Activated T-cell treated with anti-CD3 and anti-CD28 coated beads, Interleukin-2, amount 50 U/mL, for 4 hours (primary cell): ENCODE results near the gene ZFP42. TPM values are rescaled to one million over a fixed set of nuclear protein-coding genes. Genes with fewer than 3 reads are reported as not detected.
"Not testable (repeated sequence)": the region's sequence is repeated elsewhere in the genome, so short reads cannot be mapped to it uniquely, and the experiment has no call there.

Experiments used
- ATAC-seq, 2 donors: fragments of 200-7000 bp; cut with Tn5 transposase; one replicate each; pipeline ENCODE4 v1.10.0; 2021
- DNase-seq: peaks from one replicate; pipeline ENCODE4 v3.0.0-alpha.2; 2020
- H3K27me3 Mint-ChIP-seq: one replicate; pipeline ENCODE4 v1.8.0; 2021; ENCODE audit warnings: low read depth, mixed read lengths
- H3K36me3 Mint-ChIP-seq: one replicate; pipeline ENCODE4 v1.8.0; 2022; ENCODE audit warnings: mixed read lengths; ENCODE audit not compliant: insufficient read depth
- H3K4me1 Mint-ChIP-seq: one replicate; pipeline ENCODE4 v1.8.0; 2021; ENCODE audit warnings: low read depth, mixed read lengths
- H3K4me3 Mint-ChIP-seq: one replicate; pipeline ENCODE4 v1.8.0; 2021; ENCODE audit warnings: mild to moderate bottlenecking, moderate library complexity, mixed read lengths
- H3K9me3 Mint-ChIP-seq: one replicate; pipeline ENCODE4 v1.8.0; 2021; ENCODE audit warnings: mixed read lengths
- total RNA-seq, 3 donors: library from RNA; stranded (reverse); gene quantifications; one replicate each; pipeline ENCODE4 v1.2.1, GENCODE V29; 2021

The ZFP42 gene
- total RNA-seq, result not detected

- Mint-ChIP-seq H3K36me3 (no peaks in the 10 kb centered on the region), H3K27me3 (peaks cover 13% of the 10 kb centered on the region), H3K4me1 (no peaks in the 10 kb centered on the region), H3K4me3 (no peak within 1 kb of the TSS), H3K9me3 (peaks cover 20% of the 10 kb centered on the region)
- DNase-seq (no peak), ATAC-seq (no peak)
These were observed at the start of gene ZFP42 for GRCh38 chr4:187995322-187996207. TSS of gene ZFP42 (plus strand) at chr4:187995771. CDS start at chr4:188002808, 7,037 bp downstream.

DNA sequence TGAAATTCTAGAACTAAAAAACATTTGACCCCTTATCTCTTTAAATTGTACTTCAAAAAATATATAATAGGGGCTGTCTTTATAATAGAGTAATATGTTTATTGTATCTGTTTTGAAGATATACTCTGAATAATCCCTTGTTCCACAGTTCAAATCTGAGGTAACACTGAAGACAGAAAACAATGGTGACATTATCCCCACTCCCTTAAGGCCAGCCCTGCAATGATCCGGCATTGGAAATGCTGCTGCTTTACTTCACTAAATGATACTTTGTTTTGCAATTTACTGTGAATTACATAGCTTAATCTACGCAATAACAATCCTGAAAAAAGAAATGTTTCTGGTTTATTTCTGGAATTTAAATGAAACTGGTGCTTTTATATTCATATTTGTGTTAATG, 34.4 kb upstream of the ZFP42 start:
- ATAC-seq (no peak), DNase-seq (no peak)
- no peak overlapping the region for H3K4me3 Mint-ChIP-seq
- H3K36me3 Mint-ChIP-seq, result no peaks in the 10 kb centered on the region
- H3K4me1 Mint-ChIP-seq, result no peaks in the 10 kb centered on the region
- H3K9me3 Mint-ChIP-seq, result peaks cover 9% of the 10 kb centered on the region
- H3K27me3 Mint-ChIP-seq, result no peaks in the 10 kb centered on the region

DNA sequence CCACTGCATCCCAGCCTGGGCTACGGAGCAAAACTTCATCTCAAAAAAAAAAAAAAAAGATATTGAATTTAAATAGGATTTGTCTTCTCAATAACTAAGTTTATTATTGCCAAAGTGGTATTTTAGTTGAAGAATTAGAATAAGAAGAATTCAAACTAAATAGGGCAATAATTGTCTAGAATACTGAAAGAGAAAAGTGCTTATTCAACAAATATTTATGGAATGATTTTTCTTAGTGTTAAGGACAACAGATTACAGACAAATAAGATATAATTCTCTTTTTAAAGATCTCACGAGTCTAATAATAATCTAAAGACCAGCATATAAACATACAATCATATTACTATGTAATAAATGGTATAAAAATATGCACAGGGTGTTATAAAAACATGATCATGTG, 33.6 kb upstream of the ZFP42 start:
- H3K9me3 Mint-ChIP-seq, result peaks cover 9% of the 10 kb centered on the region
- H3K4me3 Mint-ChIP-seq, result no peak overlapping the region
- ATAC-seq (no peak), DNase-seq (no peak)
- H3K27me3 Mint-ChIP-seq, result no peaks in the 10 kb centered on the region
- no peaks in the 10 kb centered on the region for H3K36me3 Mint-ChIP-seq
- H3K4me1 Mint-ChIP-seq, result no peaks in the 10 kb centered on the region

DNA sequence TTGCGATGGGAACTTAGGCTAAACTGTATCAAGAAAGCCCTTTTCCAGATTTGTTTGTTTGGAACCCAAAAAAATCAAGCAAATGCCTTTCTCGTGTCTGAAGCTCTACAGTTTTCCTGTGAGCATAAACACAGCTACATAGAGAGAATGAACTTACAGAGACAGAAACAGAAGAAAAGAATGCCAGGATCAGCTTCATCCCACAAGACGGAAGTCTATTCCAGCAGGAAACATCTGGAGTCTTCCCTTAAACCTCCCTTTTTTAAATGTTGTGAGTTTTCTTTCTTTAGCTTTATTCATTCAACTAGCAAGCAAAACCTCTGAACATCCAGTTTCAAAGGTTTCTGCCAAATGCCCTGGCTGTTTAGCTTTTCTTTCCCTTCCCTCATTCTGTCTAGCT, 32.6 kb upstream of the ZFP42 start:
- no peak for DNase-seq
- ATAC-seq, result no peak

GRCh38 chr4:187965726-187966125, 29.8 kb upstream of the ZFP42 start:
- Mint-ChIP-seq H3K27me3 (no peaks in the 10 kb centered on the region), H3K4me1 (no peaks in the 10 kb centered on the region), H3K9me3 (peaks cover 5% of the 10 kb centered on the region), H3K36me3 (no peaks in the 10 kb centered on the region), H3K4me3 (no peak overlapping the region)
- DNase-seq, result no peak
- no peak for ATAC-seq

More for the DNA sequence above, 32.6 kb upstream of the ZFP42 start:
- no peaks in the 10 kb centered on the region for H3K4me1 Mint-ChIP-seq
- H3K27me3 Mint-ChIP-seq, result no peaks in the 10 kb centered on the region
- no peaks in the 10 kb centered on the region for H3K36me3 Mint-ChIP-seq
- peaks cover 9% of the 10 kb centered on the region for H3K9me3 Mint-ChIP-seq
- no peak overlapping the region for H3K4me3 Mint-ChIP-seq

DNA sequence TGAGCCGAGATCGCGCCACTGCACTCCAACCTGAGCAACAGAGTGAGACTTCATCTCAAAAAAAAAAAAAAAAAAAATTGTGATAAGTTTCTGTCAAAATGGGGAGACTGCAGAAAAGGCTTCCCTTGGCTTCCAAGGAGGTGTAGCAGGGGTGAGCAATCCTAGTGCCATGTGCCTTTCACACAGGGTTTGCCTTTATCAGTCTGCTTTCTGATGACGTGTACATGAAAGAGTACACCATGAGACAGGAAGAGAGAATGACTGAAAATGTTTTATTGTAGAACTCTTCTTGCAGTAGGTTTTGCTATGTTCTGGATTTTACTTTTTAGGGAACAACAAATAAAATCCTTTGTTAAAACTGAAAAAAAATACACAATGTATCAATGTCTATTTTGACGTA, 23.4 kb upstream of the ZFP42 start:
- Mint-ChIP-seq H3K4me3 (no peak overlapping the region), H3K36me3 (no peaks in the 10 kb centered on the region), H3K9me3 (peaks cover 4% of the 10 kb centered on the region), H3K4me1 (no peaks in the 10 kb centered on the region), H3K27me3 (no peaks in the 10 kb centered on the region)
- no peak for ATAC-seq
- DNase-seq, result no peak

GRCh38 chr4:187983746-187984145, 11.8 kb upstream of the ZFP42 start:
- Mint-ChIP-seq H3K27me3 (no peaks in the 10 kb centered on the region), H3K4me1 (no peaks in the 10 kb centered on the region), H3K36me3 (no peaks in the 10 kb centered on the region), H3K4me3 (no peak overlapping the region), H3K9me3 (peaks cover 32% of the 10 kb centered on the region)
- ATAC-seq, result no peak
- DNase-seq, result no peak

- no peak for DNase-seq
- Mint-ChIP-seq H3K27me3 (peaks cover 13% of the 10 kb centered on the region), H3K36me3 (no peaks in the 10 kb centered on the region), H3K4me3 (no peak overlapping the region), H3K4me1 (no peaks in the 10 kb centered on the region), H3K9me3 (peaks cover 22% of the 10 kb centered on the region)
- no peak for ATAC-seq
These were observed 2.6 kb upstream of the ZFP42 start for GRCh38 chr4:187992971-187993370.

- Mint-ChIP-seq H3K4me1 (no peaks in the 10 kb centered on the region), H3K4me3 (no peak overlapping the region), H3K9me3 (peaks cover 20% of the 10 kb centered on the region), H3K27me3 (peaks cover 13% of the 10 kb centered on the region), H3K36me3 (no peaks in the 10 kb centered on the region)
- ATAC-seq (no peak), DNase-seq (no peak)
These were observed 1.7 kb upstream of the ZFP42 start for GRCh38 chr4:187993827-187994226.

DNA sequence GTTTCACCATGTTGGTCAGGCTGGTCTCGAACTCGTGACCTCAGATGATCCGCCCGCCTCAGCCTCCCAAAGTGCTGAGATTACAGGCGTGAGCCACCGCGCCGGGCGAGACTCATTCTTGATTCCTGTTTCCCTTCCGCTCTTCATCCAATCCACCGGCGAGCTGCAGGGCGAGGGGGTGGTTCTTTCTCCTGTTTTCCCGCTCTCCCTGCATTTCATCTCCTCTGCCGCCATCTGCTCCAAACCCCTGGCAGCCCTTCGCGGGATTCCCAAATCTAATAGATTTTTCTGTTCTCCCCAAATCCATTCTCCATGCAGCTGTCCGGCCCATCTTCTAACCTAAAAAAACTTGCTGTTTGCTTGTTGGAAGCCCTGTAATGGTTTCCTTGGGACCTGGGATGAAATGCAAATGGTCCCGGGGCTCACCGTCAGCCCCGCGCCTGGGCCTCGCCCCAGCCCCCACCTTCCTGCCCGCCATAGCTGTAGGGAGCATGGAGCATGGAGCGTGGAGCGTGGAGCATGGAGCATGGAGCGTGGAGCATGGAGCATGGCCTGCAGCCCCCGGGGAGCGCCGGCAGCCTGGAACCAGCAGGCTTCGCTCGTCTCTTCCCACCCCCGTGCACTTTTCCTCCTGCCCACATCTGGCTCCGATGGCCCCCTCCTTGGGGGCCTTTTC, 1.1 kb downstream of the ZFP42 start:
- peaks cover 13% of the 10 kb centered on the region for H3K27me3 Mint-ChIP-seq
- no peaks in the 10 kb centered on the region for H3K36me3 Mint-ChIP-seq
- no peak overlapping the region for H3K4me3 Mint-ChIP-seq
- ATAC-seq (no peak), DNase-seq (no peak)
- H3K4me1 Mint-ChIP-seq, result no peaks in the 10 kb centered on the region
- H3K9me3 Mint-ChIP-seq, result peaks cover 20% of the 10 kb centered on the region

DNA sequence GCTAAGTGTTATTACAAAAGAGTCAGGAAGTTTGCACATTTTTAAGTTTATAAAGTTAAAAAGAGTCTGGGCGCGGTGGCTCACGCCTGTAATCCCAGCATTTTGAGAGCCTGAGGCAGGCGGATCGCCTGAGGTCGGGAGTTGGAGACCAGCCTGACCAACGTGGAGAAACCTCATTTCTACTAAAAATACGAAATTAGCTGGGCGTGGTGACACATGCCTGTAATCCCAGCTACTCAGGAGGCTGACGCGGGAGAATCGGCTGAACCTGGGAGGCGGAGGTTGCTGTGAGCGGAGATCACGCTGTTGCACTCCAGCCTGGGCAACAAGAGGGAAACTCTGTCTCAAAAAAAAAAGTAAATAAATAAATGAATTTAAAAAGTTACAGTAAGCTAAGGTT, 2.4 kb downstream of the ZFP42 start:
- H3K4me3 Mint-ChIP-seq, DNase-seq, H3K36me3 Mint-ChIP-seq: not testable (repeated sequence)

DNA sequence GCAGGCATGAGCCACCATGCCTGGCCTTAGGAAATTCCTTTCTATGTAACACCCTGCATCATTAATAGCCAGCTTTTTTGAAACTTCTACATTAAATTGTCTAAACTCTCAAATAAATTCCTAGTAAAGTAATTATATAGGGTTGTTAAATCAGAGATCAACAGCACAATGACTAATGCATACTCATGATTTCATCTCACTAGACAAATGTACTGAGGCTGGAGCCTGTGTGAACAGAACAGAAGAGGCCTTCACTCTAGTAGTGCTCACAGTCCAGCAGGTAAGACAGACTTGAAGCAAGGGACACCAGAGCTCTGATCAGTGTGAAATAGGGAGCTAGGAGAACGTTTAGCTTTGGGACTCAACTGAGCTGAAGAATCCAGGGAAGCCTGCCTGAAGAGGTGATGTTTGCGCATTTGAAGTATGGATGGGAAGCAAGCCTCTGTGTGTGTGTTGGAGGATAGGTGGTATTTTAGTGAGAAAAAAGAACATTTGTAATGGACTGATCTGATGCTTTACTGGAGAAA, 3.9 kb downstream of the ZFP42 start:
- Mint-ChIP-seq H3K36me3 (no peaks in the 10 kb centered on the region), H3K4me1 (no peaks in the 10 kb centered on the region), H3K4me3 (no peak overlapping the region), H3K27me3 (peaks cover 13% of the 10 kb centered on the region), H3K9me3 (peaks cover 10% of the 10 kb centered on the region)
- DNase-seq (no peak), ATAC-seq (no peak)

More for the DNA sequence above, 2.4 kb downstream of the ZFP42 start:
- H3K9me3 Mint-ChIP-seq, result peaks cover 16% of the 10 kb centered on the region
- H3K4me1 Mint-ChIP-seq, ATAC-seq: not testable (repeated sequence)
- peaks cover 13% of the 10 kb centered on the region for H3K27me3 Mint-ChIP-seq

DNA sequence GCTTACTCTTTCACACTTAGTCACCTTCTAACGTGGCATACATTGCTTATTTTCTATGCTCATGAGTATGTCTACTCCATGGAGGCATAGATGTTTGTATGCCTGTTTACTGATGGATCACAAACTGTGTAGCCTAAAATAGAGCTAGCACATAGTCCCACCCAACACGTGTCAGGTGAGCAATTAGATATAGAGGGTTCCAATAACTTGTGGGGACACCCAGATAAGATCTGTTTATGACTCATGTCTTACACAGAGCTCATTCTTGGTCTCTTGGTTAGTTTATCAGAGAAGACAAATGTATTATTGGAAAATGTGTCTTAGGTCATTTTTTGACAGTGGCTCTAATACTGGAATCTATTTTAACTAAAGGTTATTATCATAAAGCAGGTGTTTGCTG, 6.8 kb downstream of the ZFP42 start:
- H3K4me1 Mint-ChIP-seq, result no peaks in the 10 kb centered on the region
- DNase-seq (no peak), ATAC-seq (no peak)
- no peaks in the 10 kb centered on the region for H3K36me3 Mint-ChIP-seq
- H3K9me3 Mint-ChIP-seq, result peaks cover 10% of the 10 kb centered on the region
- no peak overlapping the region for H3K4me3 Mint-ChIP-seq
- H3K27me3 Mint-ChIP-seq, result peaks cover 3% of the 10 kb centered on the region

- H3K27me3 Mint-ChIP-seq, result no peaks in the 10 kb centered on the region
- ATAC-seq, result no peak
- H3K9me3 Mint-ChIP-seq, result peaks cover 7% of the 10 kb centered on the region
- DNase-seq, result no peak
- H3K4me1 Mint-ChIP-seq, result no peaks in the 10 kb centered on the region
- no peaks in the 10 kb centered on the region for H3K36me3 Mint-ChIP-seq
- H3K4me3 Mint-ChIP-seq, result no peak overlapping the region
These were observed 7.2 kb downstream of the ZFP42 start for GRCh38 chr4:188002751-188003150.

- no peak overlapping the region for H3K4me3 Mint-ChIP-seq
These were observed 10.0 kb downstream of the ZFP42 start for GRCh38 chr4:188005561-188005960.

More at GRCh38 chr4:188005561-188005960, 10.0 kb downstream of the ZFP42 start:
- DNase-seq, result no peak
- no peaks in the 10 kb centered on the region for H3K36me3 Mint-ChIP-seq
- no peak for ATAC-seq
- no peaks in the 10 kb centered on the region for H3K4me1 Mint-ChIP-seq
- peaks cover 11% of the 10 kb centered on the region for H3K9me3 Mint-ChIP-seq
- no peaks in the 10 kb centered on the region for H3K27me3 Mint-ChIP-seq
